ENCODE measurements around the gene SPINT1.
A peak's percentile ranks its signal among the peaks of the same experiment; 100 is the strongest.

Gene SPINT1

DNA sequence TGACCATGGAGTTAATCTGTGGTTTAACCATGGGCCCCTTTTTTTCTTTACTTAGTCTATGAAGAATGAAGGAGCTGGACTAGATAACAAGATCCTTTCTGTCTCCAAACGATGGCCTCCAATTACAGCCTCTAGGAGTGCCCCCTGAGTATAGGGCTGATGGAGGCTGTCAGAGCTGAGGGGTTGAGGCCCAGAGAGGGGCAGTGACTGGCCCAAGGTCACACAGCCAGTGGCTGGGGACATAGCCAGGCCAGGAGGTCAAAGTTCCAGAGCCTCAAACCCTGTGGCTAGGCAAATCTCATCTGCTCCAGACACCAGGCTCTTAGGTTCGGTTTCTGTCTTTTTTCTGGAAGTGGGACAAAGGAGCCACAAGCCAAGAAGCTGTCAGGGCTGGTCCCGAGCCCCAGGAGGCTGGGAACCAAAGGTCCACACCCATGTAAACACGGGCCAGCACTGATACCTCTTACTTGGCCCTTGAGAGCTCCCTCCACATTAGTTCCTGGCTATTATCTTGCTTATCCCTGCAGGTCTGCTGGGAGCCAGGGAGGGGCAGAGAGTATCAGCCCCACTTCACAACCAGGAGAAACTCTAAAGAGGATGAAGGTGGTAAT, 19.9 kb downstream of the SPINT1 start:
- DNase-seq = no peak

DNA sequence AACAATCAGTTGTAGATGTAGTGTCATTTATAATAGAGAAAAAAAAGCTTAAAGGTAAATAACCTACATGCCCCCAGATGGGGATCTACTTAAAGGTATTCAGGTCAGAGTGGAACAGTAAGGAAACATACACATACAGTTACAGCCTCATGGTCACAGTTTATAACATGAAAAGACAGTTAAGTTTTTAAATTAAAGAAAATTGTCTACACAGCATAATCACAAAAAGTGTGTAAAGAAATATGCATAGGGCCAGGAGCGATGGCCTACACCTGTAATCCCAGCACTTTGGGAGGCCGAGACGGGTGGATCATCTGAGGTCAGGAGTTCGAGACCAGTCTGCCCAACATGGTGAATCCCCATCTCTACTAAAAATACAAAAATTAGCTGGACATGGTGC, 23.4 kb downstream of the SPINT1 start:
- no peak for DNase-seq

DNA sequence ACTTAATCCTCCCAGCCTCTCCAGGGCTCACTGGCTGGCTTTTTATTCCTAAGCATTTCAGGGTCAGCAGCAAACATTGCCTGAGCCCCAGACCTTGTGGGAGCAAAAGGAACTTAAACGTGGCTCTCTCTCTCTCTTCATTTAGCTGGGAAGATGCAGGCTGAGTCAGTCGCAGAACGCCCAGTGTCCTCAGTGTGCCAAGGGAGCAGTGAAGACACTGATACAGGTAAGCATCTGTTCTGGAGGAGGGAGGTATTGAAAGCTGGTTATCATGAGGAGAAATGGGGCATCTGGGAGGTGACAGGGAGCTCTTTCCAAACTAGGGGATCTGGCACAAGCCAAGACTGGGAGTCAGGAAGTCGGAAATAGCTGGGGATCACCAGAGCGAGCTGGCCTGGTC, 25.8 kb downstream of the SPINT1 start:
- no peak for DNase-seq

DNA sequence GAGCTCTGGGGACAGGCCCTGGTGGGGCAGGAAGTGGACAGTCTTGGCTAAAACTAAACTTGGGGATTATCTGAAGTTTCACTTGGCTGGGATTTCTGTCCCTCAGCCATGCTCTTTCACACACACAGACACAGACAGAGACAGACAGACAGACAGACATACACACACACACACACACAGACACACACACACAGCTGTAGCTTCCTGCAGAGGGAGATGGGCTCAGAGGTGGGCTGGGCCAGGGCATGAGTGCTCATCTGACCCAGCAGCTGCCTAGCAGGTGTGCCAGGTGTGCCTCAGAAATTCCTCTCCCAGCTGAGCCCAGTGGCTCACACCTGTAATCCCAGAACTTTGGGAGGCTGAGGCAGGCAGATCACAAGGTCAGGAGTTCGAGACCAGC, 26.9 kb downstream of the SPINT1 start:
- no peak for DNase-seq

DNA sequence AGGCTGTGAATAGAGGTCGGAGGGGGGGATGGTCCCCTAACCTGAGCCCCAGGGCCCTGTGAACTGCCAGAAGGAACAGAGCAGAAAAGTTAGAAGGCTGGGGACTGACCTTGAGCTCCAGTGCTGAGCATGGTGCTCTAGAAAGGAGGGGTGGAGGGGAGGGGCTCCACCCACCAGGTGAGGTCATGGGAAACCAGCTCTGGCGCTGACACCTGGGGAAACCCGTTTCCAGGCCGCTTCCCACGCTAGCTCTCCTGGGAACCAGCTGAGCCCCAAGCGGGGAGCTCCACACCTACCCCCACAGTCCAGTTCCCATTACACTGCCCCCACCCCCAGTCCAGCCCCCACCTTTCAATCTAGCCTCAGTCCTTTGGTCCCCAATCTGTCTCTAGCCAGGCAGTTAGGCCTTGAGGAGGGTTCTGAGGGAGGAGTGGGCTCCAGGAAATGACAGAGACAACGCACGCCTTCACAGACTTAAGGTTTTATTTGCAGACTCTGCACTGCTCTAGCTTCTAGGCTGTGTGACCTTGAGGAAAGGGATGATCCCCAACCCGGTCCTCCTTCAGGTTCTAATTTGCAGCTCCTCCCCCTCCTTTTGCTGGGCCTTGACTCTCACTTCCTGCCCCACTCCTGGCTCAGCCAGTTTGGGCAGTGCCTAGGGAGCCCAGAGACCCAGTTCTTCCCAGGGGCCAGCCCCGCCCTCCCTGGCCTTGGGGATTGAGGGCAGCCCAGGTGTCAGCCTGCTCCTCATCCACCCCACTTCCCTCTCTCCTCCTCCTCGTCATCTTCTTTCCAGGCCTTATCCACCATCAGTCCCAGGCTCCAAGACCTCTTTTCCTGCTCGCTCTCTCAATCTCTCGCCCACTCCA, 28.1 kb downstream of the SPINT1 start:
- DNase-seq = no peak

DNA sequence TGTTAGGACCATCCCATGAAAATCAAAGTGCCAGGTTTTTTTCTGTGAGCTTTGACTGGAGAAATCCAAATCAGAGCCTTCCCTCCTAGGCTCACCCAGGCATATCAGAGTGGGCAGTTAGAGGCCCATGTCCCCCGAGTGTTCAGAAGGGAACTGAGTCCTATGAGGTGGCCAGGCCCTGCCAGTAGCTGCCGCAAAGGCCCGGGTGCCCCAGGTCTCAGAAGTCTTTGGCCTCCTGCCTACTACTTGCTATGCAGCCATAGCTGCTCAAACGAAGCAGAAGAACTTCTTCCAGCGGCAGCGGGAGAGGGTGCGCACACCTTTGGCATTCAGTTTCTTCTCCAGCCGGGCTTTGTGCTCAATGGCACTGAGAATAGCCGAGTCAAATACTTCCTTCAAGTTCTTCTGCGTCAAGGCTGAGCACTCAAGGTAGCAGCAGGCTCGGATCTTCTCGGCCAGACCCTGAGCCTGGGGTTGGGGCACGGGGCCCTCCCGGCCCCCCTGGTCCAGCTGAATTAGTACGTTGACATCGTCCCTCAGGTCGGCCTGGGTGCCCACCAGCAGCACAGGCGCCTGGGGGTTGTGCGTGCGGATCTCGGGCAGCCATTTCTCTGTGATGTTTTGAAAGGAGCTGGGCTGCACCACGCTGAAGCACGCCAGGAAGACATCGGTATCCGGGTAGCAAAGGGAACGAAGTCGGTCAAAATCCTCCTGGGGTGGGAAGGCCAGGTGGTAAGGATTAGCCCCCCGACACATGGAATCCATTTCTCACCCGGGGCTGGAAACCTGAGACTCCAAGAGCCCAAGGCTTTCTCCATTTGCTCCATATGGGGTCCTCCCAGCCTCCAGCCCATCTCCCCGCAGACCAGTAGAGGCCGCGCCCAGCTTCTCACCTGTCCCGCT, 29.2 kb downstream of the SPINT1 start:
- DNase-seq = no peak

DNA sequence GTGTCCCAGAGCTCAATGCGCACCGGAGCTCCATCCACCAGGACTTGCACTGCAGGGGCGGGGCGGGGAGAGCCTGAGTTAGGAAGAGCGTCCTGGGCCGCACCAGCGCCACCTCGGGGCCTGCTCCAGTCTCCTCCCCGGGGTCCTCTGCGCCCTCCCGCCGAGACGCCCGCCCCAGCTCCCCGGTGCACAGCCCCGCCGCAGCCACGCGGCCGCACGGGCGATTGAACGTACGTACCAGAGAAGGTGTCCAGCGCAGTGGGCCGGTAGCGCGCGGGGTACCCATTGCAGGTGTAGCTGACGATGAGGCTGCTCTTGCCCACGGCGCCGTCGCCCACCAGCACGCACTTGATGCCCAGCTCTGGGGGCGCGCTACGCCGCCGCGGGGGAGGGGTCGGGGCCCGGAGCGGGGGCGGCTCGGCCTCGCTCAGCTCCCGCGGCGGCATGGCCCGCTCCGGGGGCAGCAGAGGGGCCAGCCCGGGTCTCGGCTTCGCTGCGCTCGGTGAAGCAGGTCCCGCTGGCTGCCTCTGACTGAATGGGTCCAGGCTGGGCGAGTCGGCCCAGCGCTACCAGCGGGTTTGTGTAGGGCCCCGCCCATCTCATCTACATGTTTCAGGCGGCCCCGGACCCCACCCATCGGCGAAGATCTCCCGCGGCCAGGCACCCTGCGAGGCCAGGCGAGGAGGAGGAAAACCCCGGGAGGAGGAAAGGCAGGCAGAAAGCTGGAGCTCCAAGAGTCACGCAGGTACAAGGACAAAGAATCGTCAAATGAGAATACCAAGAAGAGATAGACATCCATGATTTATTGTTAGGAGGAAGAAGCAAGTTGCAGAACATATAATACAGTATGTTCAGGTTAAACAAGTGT, 30.1 kb downstream of the SPINT1 start, which contains the start of gene RHOV:
Gene RHOV (minus strand): TSS at position 541 of the 868 bp plus-strand sequence. CDS start 95 bp downstream, at position 446.
- DNase-seq = peak; percentile 67

DNA sequence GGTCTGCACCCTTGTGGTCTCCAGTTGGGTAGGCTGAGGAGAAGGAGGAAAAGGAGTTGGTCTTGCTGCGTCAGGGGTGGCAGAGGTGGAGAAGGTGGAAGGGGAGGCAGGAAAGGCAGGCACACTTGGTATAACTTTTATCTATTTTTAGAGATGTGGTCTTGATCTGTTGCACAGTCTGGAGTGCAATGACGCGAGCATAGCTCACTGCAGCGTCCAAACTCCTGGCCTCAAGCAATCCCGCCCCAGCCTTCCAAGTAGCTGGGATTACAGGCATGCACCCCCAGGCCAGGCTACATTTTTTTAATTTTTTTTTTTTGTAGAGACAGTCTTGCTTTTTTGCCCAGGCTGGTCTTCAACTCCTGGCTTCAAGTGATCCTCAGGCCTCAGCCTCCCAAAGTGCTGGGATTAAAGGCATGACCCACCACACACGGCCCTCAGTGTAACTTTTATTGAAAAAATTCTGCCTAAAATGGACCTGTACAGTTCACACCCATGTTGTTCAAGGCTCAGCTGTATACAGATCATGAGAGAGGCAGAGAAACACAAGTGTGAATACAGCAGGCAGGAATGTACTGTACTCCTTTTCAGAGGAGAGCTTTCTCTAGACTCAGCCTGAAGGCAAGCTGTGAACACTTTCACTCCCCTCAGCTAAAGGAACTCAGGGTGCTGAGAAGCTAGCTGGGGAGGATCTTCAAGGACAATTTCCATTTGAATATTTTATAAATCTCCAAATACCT, 32.3 kb downstream of the SPINT1 start:
- DNase-seq = no peak

DNA sequence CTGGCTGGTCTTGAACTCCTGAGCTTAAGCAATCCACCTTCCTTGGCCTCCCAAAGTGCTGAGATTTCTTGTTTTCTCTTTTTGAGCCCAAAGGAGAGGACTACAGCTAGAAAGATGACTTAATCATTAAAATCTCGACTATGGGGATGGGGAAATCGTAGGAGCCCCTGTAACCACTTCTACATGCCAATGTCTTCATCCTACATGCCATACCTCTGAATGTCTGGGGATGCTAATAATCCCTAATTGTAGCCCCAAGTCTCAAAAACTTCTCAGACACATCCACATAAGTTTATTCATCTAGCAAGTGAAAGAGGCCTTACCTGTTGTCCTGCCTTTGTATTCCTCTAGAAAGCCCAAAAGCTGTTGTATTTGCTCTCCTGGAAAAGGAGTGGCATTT, 33.8 kb downstream of the SPINT1 start:
- DNase-seq = no peak

DNA sequence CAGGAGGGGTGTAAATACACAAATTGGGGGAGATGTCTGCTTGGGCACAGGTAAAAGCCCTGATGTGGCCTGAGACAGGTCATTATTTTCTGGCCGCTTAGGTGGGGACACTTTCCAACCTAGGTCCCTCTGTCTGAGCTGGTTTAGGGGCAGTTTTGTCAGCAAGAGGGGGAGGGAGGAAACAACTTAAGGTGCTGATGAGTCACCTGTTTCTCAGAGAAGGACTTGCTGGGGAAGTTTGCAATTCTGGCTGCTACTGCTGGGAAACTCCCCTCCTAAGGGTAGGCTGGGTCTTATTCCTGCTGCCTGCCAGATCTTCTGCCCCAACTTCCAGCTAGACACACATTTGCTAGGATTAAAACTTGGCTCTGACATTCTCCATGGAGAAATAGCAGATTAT, 34.9 kb downstream of the SPINT1 start:
- peak; percentile 30 for DNase-seq

DNA sequence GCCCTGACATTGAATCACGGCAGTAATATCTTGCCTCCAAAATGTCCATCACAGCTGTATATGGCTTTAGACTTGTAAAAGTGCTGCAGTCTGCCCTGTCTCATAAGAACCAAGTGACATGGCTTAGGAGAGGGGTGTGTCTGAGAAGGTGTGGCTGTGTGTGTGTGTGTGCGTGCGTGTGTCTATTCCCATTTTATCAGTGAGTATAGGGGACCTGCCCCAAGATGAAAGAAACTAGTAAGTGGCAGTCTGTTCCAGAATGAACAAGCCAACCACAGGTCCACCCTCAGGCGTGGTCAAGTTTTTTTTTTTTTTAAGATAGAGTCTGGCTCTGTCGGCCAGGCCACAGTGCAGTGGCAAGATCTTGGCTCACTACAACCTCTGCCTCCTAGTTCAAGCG, 35.8 kb downstream of the SPINT1 start:
- peak; percentile 77 for DNase-seq

DNA sequence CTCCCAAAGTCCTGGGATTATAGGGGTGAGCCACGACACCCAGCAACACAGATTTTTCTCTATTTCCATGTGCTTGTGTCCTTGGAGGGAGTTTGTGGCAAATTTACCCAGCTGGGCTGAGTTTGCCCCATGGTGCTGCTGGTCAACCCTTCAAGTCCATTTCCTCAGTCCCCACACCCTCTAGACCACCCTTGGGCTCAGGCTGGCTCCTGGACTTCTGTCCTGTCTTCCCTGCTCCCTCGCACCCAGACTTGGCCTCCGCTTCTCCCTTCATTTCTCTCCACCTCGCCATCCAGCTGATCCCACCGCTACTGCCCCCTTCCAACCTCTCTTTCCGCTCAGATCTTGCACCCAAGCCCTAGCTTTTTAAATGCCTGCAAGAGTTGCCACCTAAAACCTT, 37.5 kb downstream of the SPINT1 start:
- DNase-seq = no peak

DNA sequence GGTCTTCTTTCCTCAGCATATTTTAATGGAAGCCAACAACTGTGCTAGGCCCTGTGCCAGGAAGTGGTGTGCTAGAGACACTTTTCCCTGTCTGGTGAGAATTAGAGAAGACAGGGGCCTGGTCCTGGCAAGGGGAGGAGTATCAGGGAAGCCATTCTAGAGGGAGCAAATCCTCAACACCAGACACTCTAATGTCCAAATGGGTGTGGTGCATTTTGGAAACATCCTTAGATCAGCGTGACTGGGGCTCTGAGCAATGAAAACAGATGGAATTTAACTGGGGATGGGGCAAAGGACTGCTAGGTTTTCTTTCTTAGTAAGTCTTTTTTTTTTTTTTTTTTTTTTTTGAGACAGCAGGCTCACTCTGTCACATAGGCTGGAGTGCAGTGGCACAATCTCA, 42.7 kb downstream of the SPINT1 start:
- no peak for DNase-seq

DNA sequence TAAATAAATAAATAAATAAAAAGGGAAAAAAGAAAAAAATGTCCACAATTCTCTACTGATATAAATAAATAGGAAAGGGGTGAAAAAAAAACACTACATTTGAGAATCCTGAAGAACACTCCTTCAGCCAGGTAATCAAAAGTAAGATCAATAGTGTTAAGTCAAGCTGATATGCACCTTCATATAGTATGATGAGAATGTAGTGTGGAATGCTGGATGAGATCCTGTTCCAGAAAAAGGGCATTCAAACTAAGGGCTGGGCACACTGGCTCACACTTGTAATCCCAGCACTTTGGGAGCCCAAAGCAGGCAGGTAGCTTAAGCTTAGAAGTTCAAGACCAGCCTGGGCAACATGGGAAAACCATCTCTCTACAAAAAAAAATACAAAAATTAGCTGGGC, 45.3 kb downstream of the SPINT1 start:
- DNase-seq = no peak

DNA sequence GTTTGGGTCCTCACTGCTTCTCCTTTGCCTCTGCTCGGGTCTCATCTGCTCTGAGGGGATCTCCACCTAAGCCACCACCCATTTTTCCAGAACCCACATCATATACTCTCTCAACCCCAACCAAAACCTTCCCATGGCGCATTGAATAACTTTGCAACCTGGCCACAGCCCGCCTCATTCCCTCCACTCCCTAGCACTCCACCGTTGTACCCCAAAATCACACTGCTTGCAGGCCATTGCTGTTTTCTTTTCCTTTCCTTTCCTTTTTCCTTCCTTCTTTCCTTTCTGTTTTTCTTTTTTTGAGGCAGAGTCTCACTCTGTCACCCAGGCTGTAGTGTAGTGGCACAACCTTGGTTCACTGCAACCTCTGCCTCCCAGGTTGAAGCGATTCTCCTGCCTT, 47.3 kb downstream of the SPINT1 start:
- no peak for DNase-seq

DNA sequence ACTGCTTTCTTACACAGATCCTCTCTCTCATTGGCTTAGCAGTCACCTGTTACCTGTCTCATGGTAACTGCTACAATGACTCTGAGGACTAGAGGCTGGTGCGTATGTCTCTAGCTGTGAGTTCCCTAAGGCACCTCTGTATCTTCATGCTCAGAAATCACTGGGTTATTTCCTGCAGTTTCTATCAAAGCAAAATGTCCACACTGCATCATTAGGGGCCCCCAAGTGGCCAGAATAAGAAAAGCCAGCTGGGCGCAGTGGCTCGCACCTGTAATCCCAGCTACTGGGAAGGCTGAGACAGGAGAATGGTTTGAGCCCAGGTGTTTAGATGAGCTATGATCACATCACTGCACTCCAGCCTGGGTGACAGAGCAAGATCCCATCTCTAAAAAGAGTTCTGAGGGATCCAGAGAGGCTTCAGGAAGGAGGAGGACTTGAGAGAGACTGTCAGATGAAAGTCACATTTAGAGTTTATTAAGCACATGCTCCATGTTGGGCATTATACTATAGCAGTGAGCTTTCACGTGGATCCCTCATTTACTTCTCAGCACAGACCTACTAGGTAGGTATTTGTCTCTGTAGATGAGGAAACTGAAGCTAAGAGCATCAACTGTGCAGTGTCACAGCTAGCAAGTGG, 48.1 kb downstream of the SPINT1 start:
- DNase-seq = peak; percentile 80

DNA sequence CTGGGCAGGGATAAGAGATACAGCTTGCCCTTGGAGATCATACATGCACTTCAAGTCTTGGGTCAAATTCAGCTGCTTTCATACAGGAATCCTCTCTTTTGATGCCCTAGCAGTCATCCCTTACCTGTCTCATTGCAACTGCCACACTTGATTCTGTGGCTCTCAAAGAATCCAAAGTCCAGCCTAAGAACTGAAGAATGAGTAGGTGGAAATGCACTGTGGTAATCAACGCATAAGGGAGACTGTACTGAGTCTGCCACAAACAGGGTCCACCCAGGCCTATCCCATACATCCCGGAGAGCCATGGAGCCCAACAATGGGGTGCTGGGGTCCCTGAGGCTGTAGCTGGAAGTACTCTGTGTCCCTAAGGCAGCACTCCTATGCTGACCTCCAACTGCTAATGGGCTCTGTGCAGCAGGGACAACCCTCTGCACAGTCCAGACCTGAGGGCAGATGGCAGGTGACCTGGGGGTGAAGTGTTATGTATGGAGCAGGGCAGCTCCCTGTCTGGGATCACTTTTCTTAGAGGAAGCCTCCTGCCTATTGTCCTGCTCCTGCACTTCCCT, 48.7 kb downstream of the SPINT1 start:
- DNase-seq = no peak

DNA sequence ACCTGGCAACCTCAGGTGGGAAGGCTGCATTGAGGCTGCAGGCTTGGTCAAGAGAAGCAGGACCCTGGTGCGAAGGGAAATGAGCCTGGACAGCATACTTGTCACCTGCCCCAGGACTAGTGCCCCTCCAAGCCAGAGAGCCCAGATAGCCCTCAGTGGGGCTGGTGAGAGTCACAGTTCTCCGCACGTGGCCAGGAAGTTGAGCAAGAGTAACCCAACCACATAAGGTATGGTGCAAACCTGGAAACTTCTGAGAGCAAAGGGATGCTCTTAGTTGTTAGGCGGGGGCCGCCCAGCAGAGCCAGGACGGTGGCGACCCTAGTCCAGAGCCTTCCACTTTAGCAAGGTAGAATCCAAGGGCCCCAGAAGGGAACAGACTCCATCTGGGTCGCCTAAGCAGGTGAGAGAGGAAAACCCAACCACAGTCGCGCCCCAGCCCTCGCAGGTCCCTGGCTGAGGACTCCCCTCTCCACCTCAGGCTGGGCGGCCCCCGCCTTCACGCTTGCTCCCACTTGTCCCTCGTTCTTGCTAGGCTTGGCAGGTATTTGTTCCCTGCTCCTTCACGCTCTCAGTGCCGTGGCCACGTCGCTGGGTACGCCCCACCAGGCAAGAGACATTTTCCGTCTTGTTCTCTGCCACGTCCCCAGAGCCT, 49.3 kb downstream of the SPINT1 start:
- DNase-seq = no peak

DNA sequence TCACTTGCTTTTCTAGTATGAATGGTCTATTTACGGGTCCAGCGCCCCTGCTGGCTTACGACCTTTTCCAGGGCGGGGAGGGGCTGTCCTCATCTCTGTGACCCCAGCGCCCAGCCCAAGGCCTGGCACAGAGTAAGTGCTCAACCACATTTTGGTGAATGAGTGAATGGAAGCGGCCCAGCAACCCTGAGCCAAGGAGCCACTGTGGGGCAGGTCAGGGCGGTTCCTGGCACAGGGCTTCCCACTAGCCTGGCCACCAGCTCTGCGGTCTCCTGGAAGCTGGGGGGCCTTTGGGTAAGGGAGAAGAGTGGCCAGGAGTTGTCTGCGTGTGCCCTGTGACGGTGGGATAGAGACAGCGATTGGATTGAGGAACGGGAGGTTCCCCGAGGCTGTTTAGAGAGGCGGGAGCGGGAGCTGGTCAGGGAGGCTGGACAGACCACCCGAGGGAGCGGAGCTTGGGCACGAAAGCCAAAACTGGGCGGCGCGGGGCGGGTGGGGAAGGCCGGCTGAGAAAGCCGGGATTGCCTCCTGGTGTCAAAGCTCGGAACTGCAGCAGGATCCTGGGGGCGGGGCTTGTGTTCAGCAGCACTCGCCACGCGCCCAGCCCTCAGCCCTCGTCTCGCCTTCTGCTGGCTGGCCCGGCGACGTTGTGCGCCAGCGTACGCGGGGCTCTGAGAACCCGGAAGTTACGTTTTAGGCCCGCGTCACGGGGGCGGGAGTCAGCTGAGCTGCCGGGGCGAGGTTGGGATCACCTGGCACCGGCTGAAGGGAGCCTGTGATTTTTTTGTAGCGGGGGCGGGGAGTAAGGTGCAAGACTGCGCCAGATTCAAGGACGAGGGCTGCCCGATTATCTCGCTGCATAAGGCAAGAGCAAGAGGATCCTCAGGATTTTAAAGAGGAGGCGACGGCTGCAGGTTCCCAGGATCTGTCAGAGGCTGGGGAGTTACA, 50.2 kb downstream of the SPINT1 start, which contains the start of gene VPS18:
Gene VPS18 (plus strand): TSS at position 718 of the 948 bp plus-strand sequence. CDS start 319 bp downstream, outside the sequence.
- peak; percentile 98 for DNase-seq

Data from OCI-M1 (cell line).